HCT116 (cell line): ENCODE measurements around the gene ABCC1.

Source experiments
- ATF3 ChIP-seq: IDR thresholded peaks from 2 replicates; pipeline ENCODE4 v1.6.1; 2012
- CBX3 ChIP-seq: IDR thresholded peaks from 2 replicates; pipeline ENCODE4 v1.6.1; 2012; ENCODE audit warnings: low read depth
- CTCF ChIP-seq, 3 experiments: fragments of 200-600 bp in 1 of 3; sonication (generic) in 1 of 3; IDR thresholded peaks in 2 of 3; conservative IDR thresholded peaks in 1 of 3; 2 replicates each; pipeline ENCODE4 v1.5.1; 2012 to 2017; ENCODE audit warnings: low read depth in 2 of 3, low read length in 2 of 3, antibody characterized with exemption in 1 of 3, borderline replicate concordance in 1 of 3, control low read depth in 1 of 3, mild to moderate bottlenecking in 1 of 3, mixed read lengths in 1 of 3, mixed run types in 1 of 3, moderate library complexity in 1 of 3; ENCODE audit not compliant: insufficient read depth in 1 of 3
- EGR1 ChIP-seq: IDR thresholded peaks from 2 replicates; pipeline ENCODE4 v1.6.1; 2012; ENCODE audit warnings: low read depth
- EZH2 ChIP-seq: fragments of 200-600 bp; sonication (generic); IDR thresholded peaks from 2 replicates; pipeline ENCODE4 v1.6.1; 2017; ENCODE audit warnings: antibody characterized with exemption, mixed run types
- EZH2phosphoT487 ChIP-seq: fragments of 200-600 bp; IDR thresholded peaks from 2 replicates; pipeline ENCODE4 v1.6.1; 2018; ENCODE audit warnings: antibody characterized with exemption, borderline replicate concordance
- MAX ChIP-seq: IDR thresholded peaks from 2 replicates; pipeline ENCODE4 v1.6.1; 2012
- POLR2A ChIP-seq: IDR thresholded peaks from 2 replicates; pipeline ENCODE4 v1.7.0; 2011; ENCODE audit warnings: borderline replicate concordance; ENCODE audit not compliant: insufficient read depth, insufficient read length; ENCODE audit errors: extremely low read depth
- REST ChIP-seq: IDR thresholded peaks from 2 replicates; pipeline ENCODE4 v1.6.1; 2012; ENCODE audit warnings: low read depth
- SP1 ChIP-seq: IDR thresholded peaks from 2 replicates; pipeline ENCODE4 v1.6.1; 2012; ENCODE audit warnings: low read depth
- TCF7L2 ChIP-seq: IDR thresholded peaks from 2 replicates; pipeline ENCODE4 v1.7.0; 2011; ENCODE audit warnings: borderline replicate concordance, inconsistent platforms; ENCODE audit not compliant: insufficient read depth, insufficient read length; ENCODE audit errors: extremely low read depth
- ZBTB33 ChIP-seq: IDR thresholded peaks from 2 replicates; pipeline ENCODE4 v1.6.1; 2011; ENCODE audit warnings: mild to moderate bottlenecking, low read length, moderate library complexity; ENCODE audit not compliant: insufficient replicate concordance; ENCODE audit errors: extremely low read depth
- ZFX ChIP-seq: fragments of 450-650 bp; IDR thresholded peaks from 2 replicates; pipeline ENCODE4 v1.6.1; 2017

- TF ChIP-seq CTCF (IDR thresholded peaks at IDR 0.05 in 2 of 3, conservative IDR thresholded peaks at IDR 0.05 in 1 of 3; ENCODE audit: borderline replicate concordance in 1 of 3, insufficient read depth in 1 of 3, low read depth in 2 of 3, low read length in 2 of 3) = no peak
- no peak for TF ChIP-seq ZFX
- TF ChIP-seq ZBTB33 = no peak
- no peak for TF ChIP-seq ATF3
- no peak for TF ChIP-seq CBX3
- no peak for TF ChIP-seq EZH2
- TF ChIP-seq POLR2A = no peak
- no peak for TF ChIP-seq EZH2phosphoT487
- no peak for TF ChIP-seq REST
- TF ChIP-seq TCF7L2 = no peak
- no peak for TF ChIP-seq MAX
- TF ChIP-seq EGR1 = no peak
- no peak for TF ChIP-seq SP1
Measured at GRCh38 chr16:16064874-16065384, 115.5 kb downstream of the ABCC1 start.
